C4-2B (cell line): ENCODE measurements around the gene MBNL1.

Experiments used
- ZFX ChIP-seq: fragments of 450-650 bp; IDR thresholded peaks from 2 replicates; pipeline ENCODE4 v1.6.1; 2017
- TF ChIP-seq, protein P1 (sequence below): fragments of 450-650 bp; conservative IDR thresholded peaks from 2 replicates; pipeline ENCODE4 v1.5.1; 2017; ENCODE audit warnings: mild to moderate bottlenecking

GRCh38 chr3:152477422-152477821 lies 208.7 kb downstream of the MBNL1 start:
- TF ChIP-seq, protein P1, sequence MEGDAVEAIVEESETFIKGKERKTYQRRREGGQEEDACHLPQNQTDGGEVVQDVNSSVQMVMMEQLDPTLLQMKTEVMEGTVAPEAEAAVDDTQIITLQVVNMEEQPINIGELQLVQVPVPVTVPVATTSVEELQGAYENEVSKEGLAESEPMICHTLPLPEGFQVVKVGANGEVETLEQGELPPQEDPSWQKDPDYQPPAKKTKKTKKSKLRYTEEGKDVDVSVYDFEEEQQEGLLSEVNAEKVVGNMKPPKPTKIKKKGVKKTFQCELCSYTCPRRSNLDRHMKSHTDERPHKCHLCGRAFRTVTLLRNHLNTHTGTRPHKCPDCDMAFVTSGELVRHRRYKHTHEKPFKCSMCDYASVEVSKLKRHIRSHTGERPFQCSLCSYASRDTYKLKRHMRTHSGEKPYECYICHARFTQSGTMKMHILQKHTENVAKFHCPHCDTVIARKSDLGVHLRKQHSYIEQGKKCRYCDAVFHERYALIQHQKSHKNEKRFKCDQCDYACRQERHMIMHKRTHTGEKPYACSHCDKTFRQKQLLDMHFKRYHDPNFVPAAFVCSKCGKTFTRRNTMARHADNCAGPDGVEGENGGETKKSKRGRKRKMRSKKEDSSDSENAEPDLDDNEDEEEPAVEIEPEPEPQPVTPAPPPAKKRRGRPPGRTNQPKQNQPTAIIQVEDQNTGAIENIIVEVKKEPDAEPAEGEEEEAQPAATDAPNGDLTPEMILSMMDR = no peak
- TF ChIP-seq ZFX = no peak
